ENCODE data around the gene MACROD2. TPM values are rescaled to one million over a fixed set of nuclear protein-coding genes. Genes with fewer than 3 reads are reported as not detected.
"Not testable (repeated sequence)": the region's sequence is repeated elsewhere in the genome, so short reads cannot be mapped to it uniquely, and the experiment has no call there.

Gene MACROD2
- total RNA-seq, 1 donor from 2014 or later: 3.5 TPM

DNA sequence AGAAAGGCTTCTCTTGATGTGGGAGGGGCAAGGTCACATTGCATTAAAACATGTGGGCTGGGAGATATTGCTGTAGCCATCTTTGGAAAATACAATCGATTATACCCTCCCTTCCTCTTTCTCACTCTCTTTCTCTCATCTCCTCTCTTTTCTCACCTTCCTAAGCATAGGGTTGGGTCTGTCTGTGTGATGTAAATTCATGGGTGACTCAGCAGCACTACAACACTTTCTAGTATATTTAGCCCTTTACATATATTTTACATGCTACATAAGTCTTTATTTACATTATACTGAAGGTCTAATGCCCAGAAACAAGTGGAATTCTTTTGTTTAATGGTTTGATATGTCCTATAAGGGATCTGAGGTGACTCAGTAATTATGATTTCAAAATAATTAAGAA is 976.9 kb downstream of the MACROD2 start:
- TF ChIP-seq, protein P1, sequence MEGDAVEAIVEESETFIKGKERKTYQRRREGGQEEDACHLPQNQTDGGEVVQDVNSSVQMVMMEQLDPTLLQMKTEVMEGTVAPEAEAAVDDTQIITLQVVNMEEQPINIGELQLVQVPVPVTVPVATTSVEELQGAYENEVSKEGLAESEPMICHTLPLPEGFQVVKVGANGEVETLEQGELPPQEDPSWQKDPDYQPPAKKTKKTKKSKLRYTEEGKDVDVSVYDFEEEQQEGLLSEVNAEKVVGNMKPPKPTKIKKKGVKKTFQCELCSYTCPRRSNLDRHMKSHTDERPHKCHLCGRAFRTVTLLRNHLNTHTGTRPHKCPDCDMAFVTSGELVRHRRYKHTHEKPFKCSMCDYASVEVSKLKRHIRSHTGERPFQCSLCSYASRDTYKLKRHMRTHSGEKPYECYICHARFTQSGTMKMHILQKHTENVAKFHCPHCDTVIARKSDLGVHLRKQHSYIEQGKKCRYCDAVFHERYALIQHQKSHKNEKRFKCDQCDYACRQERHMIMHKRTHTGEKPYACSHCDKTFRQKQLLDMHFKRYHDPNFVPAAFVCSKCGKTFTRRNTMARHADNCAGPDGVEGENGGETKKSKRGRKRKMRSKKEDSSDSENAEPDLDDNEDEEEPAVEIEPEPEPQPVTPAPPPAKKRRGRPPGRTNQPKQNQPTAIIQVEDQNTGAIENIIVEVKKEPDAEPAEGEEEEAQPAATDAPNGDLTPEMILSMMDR (IDR thresholded peaks at IDR 0.05): no peak
- Histone ChIP-seq H3K4me1 (no peaks in the 10 kb centered on the region), H3K27ac (no peak overlapping the region), H3K9me3 (no peaks in the 10 kb centered on the region), H3K36me3 (no peaks in the 10 kb centered on the region), H3K27me3 (no peaks in the 10 kb centered on the region), H3K4me3 (no peak overlapping the region)
- no peak for DNase-seq (ENCODE audit: low spot score in 2 of 2)
- intact Hi-C loops (cut with DNase I): no loop called here

DNA sequence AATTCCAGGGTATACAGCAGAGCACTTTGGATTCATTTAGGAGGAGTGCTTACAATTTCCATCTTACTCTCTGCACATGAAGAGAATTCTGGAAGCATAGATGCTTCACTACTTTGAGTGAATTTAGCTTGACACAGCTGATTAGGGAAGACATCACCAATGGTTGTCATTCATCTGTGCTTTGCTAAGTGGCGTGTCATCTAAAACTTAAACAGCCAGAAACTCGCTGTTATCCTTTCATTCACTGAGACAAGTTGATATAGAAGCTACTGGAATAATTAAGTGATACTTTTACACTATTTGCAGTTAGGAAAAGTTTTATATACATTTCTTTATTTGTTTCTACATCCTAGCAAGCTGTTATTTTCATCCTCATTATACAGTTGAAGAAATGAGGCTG is 977.4 kb downstream of the MACROD2 start:
- DNase-seq (ENCODE audit: low spot score in 2 of 2): no peak
- intact Hi-C loops (cut with DNase I): no loop called here
- TF ChIP-seq, protein P1 (IDR thresholded peaks at IDR 0.05): no peak
- Histone ChIP-seq H3K9me3 (no peaks in the 10 kb centered on the region), H3K27ac (no peak overlapping the region), H3K27me3 (no peaks in the 10 kb centered on the region), H3K4me1 (no peaks in the 10 kb centered on the region), H3K4me3 (no peak overlapping the region), H3K36me3 (no peaks in the 10 kb centered on the region)

DNA sequence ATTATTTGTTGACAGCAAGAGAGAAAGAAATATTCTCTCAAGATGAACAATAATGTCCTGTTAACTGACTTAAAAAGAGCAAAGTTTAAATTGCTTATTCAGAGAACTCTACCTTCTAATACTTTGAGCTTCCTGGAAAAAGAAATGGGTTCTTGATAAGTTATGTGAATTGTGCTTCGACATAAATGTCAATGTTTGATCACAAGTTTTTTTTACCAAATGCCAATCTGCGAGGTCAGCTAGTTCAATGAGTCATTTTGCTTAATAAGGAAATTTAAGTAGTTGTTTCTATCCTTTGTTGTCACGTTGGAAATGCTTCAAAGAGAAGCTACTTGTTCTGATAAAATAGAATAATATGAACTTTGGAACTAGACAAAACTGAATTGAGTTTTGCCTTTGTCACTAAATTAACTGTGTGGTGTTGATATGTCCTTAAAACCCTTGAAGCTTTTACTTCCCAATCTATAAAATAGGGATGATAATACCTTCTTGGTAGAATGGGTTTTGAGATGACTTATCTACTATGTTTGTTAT is 984.2 kb downstream of the MACROD2 start:
- Histone ChIP-seq H3K27me3 (no peaks in the 10 kb centered on the region), H3K4me1 (no peaks in the 10 kb centered on the region), H3K9me3 (no peaks in the 10 kb centered on the region), H3K36me3 (no peaks in the 10 kb centered on the region), H3K4me3 (no peak overlapping the region), H3K27ac (no peak overlapping the region)
- no peak for DNase-seq (ENCODE audit: low spot score in 2 of 2)
- TF ChIP-seq, protein P1 (IDR thresholded peaks at IDR 0.05): no peak
- intact Hi-C loops (cut with DNase I): no loop called here

DNA sequence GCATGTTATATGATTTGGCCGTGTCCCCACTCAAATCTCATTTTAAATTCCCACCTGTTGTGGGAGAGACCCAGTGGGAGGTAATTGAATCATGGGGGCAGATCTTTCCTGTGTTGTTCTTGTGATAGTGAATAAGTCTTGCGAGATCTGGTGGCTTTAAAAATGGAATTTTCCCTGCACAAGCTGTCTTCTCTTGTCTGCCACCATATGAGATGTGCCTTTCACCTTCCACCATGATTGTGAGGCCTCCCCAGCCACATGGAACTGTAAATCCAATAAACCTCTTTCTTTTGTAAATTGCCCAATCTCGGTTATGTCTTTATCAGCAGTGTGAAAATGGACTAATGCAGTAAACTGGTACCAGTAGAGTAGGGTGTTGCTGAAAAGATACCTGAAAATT is 986.2 kb downstream of the MACROD2 start:
- H3K36me3 ChIP-seq; H3K9me3 ChIP-seq; H3K4me3 ChIP-seq; H3K27ac ChIP-seq; H3K27me3 ChIP-seq; DNase-seq (ENCODE audit: low spot score in 2 of 2); H3K4me1 ChIP-seq; intact Hi-C loops (cut with DNase I): not testable (repeated sequence)

DNA sequence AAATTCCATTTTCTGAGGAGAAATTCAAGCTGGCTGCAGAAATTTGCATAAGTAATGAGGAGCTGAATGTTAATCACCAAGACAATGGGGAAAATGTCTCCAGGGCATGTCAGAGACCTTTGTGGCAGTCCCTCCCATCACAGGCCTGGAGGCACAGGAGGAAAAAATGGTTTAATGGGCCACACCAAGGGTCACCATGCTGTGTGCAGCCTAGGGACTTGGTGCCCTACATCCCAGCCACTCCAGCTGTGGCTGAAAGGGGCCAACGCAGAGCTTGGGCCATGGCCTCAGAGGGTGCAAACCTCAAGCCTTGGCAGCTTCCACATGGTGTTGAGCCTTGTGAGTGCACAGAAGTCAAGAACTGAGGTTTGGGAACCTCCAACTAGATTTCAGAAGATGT is 987.0 kb downstream of the MACROD2 start:
- DNase-seq (ENCODE audit: low spot score in 2 of 2); H3K36me3 ChIP-seq; H3K4me1 ChIP-seq; H3K9me3 ChIP-seq; H3K4me3 ChIP-seq; H3K27ac ChIP-seq; H3K27me3 ChIP-seq; intact Hi-C loops (cut with DNase I): not testable (repeated sequence)

DNA sequence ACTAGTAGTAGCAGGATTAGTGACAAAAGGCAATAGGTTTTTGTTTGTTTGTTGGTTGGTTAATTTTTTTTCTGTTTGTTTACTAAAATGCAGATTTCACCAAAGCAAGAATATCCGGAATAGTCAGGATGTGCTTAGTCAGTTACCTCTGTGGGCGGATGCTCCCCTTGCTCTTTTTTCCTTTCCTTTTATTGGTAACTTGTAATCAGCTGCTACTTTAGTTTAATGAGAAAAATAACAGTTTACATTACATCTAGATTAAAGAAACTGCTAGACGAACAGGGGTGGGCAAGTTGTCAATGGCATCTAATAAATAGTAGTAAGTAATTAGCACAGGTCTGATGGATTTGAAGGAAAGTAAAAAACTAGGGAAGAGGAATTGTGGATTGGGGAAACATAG is 989.0 kb downstream of the MACROD2 start:
- Histone ChIP-seq H3K4me1 (no peaks in the 10 kb centered on the region), H3K27me3 (no peaks in the 10 kb centered on the region), H3K27ac (no peak overlapping the region), H3K9me3 (no peaks in the 10 kb centered on the region), H3K4me3 (no peak overlapping the region), H3K36me3 (no peaks in the 10 kb centered on the region)
- DNase-seq (ENCODE audit: low spot score in 2 of 2): no peak
- intact Hi-C loops (cut with DNase I): no loop called here
- TF ChIP-seq, protein P1 (IDR thresholded peaks at IDR 0.05): no peak
